Subcutaneous adipose tissue (tissue), 4 donors: ENCODE results near the gene IRF8. TPM values are rescaled to one million over a fixed set of nuclear protein-coding genes. Genes with fewer than 3 reads are reported as not detected.

ENCODE experiments used
- CTCF ChIP-seq: fragments of 450-650 bp; IDR thresholded peaks from one replicate; pipeline ENCODE4 v1.5.1; 2016; ENCODE audit warnings: low read depth, mild to moderate bottlenecking, control low read depth, antibody characterized with exemption, moderate library complexity
- total RNA-seq, 4 donors: library from RNA; depleted of rRNA; stranded (reverse); fragments of >200 nt; gene quantifications; one replicate each; pipeline ENCODE4 v1.1.0, GENCODE V29; 2016

The IRF8 gene
- total RNA-seq, 4 donors from 2014 or later = 40.8 to 156 (median 66.6) TPM

GRCh38 chr16:85901110-85901509 lies 2.1 kb downstream of the IRF8 start:
- no peak for TF ChIP-seq CTCF

- TF ChIP-seq CTCF = no peak
Observed at GRCh38 chr16:85901773-85902365, 2.9 kb downstream of the IRF8 start.

GRCh38 chr16:85902366-85903155 lies 3.6 kb downstream of the IRF8 start:
- no peak for TF ChIP-seq CTCF

- no peak for TF ChIP-seq CTCF
Observed at GRCh38 chr16:85903559-85903958, 4.6 kb downstream of the IRF8 start.

GRCh38 chr16:85905110-85906095 lies 6.4 kb downstream of the IRF8 start:
- no peak for TF ChIP-seq CTCF

- TF ChIP-seq CTCF = no peak
Observed at GRCh38 chr16:85906349-85906748, 7.4 kb downstream of the IRF8 start.

- TF ChIP-seq CTCF = no peak
Observed at GRCh38 chr16:85908444-85908843, 9.5 kb downstream of the IRF8 start.
